Measurements from ENCODE around the gene APC2.

APC2 gene

DNA sequence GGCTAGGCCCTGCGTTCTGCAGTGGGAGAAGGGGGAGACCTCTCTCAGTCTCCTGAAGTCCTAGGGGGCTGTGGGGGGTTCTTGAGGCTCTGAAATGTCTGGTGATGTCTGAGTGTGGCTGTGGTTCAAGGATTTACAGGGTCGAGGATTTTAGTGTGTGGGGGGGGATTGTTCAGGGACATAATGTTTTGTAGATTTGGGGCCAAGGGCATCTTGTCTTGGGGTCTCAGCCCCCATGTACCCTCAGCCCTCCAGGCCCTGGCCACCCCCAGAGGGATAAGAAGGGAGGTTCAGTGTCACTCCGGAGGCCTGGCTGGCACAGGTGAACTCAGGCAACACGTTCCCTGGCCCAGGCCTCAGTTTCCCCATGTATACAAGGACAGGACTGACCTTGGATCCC, 2.4 kb upstream of the APC2 start:
- DNase-seq (ENCODE audit: low read depth in 2 of 2), result no peak

- DNase-seq (ENCODE audit: low read depth in 2 of 2), result no peak
Observed at GRCh38 chr19:1447944-1448343, 2.0 kb upstream of the APC2 start.

- no peak for DNase-seq (ENCODE audit: low read depth in 2 of 2)
Observed at GRCh38 chr19:1450735-1451731, 1.1 kb downstream of the APC2 start.

- DNase-seq (ENCODE audit: low read depth in 2 of 2), result no peak
Observed at GRCh38 chr19:1451916-1452801, 2.2 kb downstream of the APC2 start.

GRCh38 chr19:1452802-1453524, 3.0 kb downstream of the APC2 start:
- no peak for DNase-seq (ENCODE audit: low read depth in 2 of 2)

GRCh38 chr19:1453525-1454364, 3.8 kb downstream of the APC2 start:
- no peak for DNase-seq (ENCODE audit: low read depth in 2 of 2)

DNA sequence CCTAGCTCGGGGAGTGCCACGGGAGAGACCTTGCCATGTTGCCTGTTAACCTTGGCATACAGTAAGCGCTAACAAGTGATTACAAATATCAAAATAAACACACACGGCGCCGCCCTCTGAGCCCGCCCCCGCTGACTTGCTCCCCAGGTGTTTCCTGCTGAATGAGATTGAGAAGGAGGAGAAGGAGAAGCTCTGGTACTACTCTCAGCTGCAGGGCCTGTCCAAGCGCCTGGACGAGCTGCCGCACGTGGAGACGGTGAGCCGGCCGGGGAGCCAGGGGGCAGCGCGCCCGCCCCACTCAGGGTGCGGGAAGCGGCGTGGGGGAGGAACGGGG, 5.0 kb downstream of the APC2 start:
- no peak for DNase-seq (ENCODE audit: low read depth in 2 of 2)

DNA sequence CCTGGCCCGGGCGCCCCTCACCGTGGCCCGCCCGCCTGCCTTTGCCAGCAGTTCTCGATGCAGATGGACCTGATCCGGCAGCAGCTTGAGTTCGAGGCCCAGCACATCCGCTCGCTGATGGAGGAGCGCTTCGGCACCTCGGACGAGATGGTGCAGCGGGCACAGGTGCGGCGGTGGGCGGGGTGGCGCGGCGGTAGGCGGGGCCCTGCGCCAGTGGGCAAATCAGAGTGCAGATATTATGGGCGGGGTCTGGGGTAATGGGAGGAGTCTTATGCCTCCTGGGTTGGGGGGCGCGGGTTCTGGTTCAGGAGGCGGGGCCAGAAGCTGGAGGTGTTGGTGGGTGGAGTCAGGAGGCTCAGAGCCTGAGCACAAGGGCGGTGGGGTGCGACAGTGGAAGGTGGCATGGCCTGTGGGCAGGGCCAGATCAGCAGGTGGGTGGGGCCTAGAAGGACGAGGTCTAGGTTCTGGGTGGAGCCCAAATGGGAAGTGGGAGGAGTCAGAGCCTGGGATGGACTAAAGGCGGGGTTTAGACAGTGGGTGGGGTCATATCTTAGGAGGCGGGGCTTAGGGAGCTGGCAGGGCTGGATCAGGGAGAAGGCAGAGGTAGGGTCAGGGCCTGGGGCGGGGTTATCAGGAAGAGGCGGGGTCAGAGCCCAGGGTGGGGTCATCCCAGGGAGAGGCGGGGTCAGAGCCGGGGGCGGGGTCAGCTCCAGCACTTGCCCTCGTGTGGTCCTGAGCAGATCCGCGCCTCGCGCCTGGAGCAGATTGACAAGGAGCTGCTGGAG, 5.6 kb downstream of the APC2 start:
- peak; percentile 64 to 66 for DNase-seq (ENCODE audit: low read depth in 2 of 2)

DNA sequence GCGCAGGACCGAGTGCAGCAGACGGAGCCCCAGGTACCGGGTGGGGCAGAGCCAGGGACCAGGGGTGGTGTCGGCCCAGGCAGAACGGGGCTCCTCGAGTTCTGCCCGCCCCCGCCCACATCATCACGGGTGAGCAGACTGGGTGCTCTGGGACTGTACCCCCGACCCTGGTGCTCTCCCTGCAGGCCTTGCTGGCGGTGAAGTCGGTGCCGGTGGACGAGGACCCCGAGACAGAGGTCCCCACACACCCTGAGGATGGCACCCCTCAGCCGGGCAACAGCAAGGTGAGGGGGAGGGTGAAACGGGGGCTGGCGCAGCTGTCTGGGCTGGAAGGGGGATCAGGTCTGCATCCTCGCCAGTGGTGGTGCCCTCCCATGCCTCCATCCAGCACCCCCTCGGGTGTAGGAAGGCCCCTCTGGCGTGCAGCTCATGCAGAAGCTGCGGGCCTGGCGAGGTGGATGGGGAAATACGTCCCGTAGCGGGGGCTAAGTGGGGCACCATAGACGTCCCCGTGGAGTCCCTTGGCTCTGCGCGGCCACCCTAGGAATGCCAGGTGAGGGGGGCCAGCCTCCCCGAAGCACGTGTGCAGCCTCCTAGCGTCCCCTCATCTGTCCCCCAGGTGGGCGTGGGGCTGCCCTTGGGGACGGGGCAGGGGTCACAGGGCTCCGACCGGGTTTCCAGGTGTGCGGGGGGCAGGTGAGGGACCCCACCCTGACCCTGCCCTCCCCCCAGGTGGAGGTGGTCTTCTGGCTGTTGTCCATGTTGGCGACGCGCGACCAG, 6.4 kb downstream of the APC2 start:
- no peak for DNase-seq (ENCODE audit: low read depth in 2 of 2)

DNA sequence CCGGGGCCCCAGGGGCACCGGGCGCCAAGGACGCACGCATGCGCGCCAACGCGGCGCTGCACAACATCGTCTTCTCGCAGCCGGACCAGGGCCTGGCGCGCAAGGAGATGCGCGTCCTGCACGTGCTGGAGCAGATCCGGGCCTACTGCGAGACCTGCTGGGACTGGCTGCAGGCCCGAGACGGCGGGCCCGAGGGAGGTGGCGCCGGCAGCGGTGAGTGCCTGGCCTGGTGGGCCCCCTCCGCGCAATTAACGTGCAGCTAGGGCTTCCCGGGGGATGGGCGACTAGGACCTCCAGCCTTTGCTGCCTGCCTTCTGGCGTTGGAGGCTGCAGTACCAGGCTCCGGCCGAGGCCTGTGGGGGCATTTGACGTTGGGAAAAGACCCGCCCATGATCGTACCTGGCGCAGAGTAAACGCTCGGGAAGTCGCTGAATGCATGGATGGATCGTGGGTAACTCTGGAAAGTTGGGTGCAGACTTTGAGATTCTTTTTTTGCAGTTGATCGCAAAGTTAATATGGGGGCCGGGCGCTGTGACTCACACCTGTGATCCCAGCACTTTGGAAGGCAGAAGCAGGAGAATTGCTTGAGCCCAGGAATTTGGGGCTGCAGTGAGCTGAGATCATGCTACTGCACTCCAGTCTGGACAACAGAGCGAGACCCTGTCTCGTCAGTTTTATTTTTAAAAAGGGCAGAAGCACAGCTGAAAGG, 7.3 kb downstream of the APC2 start:
- DNase-seq (ENCODE audit: low read depth in 2 of 2), result no peak

- DNase-seq (ENCODE audit: low read depth in 2 of 2), result no peak
Observed at GRCh38 chr19:1457892-1458291, 8.0 kb downstream of the APC2 start.

DNA sequence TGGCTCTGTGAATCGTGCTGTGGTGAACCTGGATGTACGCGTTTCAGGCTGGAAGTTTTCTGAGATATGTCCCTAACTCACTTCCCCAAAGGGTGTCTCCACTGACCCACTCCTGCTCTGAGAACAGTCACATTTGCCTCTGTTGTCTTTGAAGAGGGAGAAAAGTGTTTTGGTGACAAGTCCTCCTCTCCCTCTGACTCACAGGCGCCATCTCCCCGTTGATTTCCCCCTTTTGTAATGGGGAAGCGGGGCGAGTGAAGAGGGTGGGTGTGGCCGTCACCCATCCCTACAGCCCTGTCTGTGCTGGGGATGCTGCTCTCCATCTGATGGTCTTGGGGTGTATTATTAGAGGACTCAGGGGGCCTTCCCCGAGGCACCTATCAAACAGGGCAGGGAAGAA, 9.6 kb downstream of the APC2 start:
- no peak for DNase-seq (ENCODE audit: low read depth in 2 of 2)

- no peak for DNase-seq (ENCODE audit: low read depth in 2 of 2)
Observed at GRCh38 chr19:1460033-1460995, 10.4 kb downstream of the APC2 start.

- DNase-seq (ENCODE audit: low read depth in 2 of 2), result no peak
Observed at GRCh38 chr19:1461862-1462261, 11.9 kb downstream of the APC2 start.

DNA sequence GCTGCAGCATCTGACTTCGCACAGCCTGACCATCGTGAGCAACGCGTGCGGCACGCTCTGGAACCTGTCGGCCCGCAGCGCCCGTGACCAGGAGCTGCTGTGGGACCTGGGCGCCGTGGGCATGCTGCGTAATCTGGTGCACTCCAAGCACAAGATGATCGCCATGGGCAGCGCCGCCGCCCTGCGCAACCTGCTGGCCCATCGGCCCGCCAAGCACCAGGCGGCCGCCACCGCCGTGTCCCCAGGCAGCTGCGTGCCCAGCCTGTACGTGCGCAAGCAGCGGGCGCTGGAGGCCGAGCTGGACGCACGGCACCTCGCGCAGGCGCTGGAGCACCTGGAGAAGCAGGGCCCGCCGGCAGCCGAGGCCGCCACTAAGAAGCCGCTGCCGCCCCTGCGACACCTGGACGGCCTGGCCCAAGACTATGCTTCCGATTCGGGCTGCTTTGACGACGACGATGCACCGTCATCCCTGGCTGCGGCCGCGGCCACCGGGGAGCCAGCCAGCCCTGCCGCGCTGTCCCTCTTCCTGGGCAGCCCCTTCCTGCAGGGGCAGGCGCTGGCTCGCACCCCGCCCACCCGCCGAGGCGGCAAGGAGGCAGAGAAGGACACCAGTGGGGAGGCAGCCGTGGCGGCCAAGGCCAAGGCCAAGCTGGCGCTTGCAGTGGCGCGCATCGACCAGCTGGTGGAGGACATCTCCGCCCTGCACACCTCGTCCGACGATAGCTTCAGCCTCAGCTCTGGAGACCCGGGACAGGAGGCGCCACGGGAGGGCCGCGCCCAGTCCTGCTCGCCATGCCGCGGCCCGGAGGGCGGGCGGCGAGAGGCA, 15.5 kb downstream of the APC2 start:
- DNase-seq (ENCODE audit: low read depth in 2 of 2), result no peak

GRCh38 chr19:1466018-1466460, 16.1 kb downstream of the APC2 start:
- DNase-seq (ENCODE audit: low read depth in 2 of 2), result no peak
